Retina (tissue), 1 donor: Measurements from ENCODE around the gene CSNK1A1.
"Not testable (repeated sequence)": the region's sequence is repeated elsewhere in the genome, so short reads cannot be mapped to it uniquely, and the experiment has no call there.

Source experiments
- DNase-seq: peaks from one replicate; pipeline ENCODE4 v3.0.0-alpha.2; 2016

Gene CSNK1A1

DNA sequence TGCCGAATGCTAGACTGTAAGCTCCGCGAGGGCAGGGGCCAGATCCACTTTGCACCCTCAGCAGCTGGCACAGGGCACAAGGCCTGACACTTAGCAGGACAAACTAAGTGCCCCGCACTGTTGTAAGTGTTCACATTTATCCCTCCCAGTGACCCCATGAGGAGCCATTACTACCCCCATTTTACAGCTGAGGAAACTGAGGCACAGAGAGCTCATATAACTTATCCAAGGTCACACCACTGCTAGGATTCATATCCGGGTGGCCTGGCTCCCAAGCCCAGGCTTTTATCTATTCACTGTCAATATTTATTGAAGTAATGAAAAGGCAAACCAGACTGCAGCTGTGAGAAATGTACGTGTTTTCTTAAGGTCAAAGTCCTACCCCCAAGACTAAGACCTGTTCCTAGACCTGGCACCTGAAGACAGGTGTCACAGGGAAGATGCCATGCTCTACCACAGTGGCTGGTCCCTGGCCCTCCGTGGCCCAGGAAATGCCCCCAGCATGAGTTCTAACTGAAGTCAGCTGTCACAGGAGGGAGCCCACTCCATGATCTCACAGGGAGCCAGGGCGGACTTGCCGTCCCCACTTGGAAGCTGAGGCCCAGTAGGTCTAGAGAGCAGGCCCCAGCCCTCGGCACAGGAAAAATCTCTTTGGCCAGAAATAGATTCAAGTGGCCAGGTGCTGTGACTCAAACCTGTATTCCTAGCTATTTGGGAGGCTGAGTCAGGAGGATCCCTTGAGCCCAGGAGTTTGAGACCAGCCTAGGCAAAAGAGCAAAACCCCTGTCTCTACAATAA, 97.4 kb downstream of the CSNK1A1 start:
- DNase-seq: no peak

DNA sequence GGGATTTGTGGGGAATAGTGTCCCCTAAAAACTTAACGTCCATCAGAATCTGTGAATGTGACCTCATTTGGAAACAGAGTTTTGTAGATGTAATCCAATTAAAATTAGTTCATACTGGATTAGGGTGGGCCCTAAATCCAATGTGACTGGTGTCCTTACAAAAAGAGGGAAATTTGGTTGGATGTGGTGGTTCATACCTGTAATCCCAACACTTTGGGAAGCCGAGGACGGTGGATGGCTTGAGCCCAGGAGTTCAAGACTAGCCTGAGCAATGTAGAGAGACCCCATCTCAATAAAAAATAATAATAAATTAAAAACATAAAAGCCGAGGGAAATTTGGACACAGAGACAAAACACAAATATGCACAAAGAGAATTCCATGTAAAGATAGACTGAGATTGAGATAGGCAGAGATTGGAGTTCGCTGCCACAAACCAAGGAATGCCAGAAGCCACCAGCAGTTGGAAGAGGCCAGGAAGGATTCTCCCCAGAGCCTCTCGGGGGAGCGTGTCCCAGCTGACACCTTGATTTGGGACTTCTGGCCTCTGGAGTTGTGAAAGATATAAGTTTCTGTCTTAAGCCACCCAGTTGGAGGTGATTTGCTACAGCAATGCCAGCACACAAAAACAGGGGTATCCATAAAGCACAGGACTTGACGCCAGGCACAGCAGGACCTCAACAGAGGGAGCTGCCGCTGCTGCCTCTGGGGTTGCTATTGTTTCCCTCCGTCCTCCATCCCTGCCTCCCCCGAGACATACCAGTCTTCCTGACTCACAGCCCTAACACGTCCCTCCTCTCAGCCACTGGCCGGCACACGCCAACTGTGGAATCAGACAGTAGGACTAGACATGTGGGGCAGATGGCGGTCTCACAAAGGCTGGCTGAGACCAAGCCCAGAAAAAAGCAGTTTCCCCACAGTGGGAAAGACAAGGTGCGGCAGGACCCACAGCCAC, 98.3 kb downstream of the CSNK1A1 start:
- DNase-seq: no peak

- DNase-seq: no peak
Observed at GRCh38 chr5:149452007-149452664, 99.1 kb downstream of the CSNK1A1 start.

DNA sequence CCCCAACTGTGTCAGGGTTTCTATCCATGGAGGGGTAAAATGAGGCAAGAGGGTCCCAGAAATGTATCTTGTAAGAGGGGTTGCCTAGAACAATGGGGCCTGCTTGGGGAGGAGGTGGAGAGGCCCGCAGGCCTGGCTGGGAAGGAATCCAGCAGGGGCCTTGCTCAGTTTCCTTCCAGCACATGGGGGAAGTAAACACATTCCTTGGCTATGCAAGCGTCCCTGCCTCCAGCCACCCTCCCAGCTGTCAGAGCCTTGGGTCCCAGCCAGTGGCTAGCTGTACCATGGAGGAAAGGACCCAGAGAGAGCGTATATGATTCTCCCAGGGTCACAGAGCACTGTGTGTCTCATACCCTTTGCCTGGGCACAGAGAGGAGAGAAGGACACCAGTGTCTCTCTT, 101.0 kb downstream of the CSNK1A1 start:
- DNase-seq: no peak

GRCh38 chr5:149448831-149449714, 102.2 kb downstream of the CSNK1A1 start:
- no peak for DNase-seq

DNA sequence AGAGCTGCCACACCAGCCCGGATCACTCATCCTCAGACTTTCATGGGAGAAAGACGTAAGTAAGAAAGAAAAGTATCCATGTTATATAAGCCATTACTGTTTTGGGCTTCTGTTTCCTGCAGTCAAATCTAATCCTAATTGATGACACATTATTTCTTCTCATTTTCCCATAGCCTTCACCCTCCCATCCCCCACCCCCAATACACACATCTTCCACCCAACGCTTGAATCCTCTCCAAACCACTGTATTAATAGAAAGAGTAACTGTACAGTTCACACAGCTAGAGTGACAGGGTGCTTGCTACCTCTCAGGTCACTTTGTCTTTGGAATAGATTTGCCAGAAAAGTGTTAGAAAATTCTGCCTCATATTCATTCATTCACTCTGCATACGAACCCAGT, 102.8 kb downstream of the CSNK1A1 start:
- DNase-seq: no peak

DNA sequence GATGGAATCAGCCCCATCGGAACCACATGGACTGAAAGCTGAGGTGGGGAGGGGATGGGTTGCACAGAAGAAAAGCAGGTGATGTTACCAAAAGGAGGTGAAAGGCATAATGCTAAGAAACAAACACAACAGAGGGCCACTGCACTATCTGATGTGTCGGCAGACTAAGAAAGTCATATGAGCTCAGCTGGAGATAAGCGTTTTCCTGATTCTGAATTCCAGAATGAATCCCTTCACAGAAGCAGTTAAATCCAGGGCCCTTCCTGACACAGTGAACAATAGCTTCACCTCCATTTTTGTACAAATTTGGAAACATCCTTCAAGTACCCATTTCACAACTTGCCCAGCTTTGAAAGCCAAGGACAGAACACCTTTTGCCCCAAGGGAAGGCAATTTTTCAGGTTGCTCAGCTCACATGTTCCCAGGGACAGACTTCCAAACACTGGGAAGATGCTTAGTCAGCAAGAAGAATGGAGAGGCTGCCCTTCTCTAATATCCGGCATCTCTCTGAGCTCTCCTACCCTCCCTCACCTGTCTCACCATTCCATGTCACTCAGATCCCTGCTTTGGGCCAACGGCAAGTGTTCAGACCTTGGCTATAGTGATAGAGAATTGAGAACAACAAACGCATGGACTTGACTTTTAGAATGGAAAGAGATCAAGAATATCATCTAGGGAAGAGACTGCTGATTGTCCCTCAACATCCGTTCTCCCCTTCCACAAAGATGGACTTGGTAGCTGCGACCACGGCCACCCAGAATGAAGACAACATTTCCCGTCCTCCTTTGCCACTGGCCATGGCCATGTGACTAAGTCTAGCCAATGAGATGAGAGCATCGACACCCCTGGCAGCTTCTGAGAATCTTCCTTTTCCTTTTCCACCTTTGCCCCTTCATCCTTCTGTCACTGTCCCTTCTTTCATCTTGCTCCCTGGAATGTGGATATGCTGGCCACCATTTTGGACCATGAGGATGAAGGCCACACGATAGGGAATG, 103.6 kb downstream of the CSNK1A1 start:
- DNase-seq: no peak

- DNase-seq: not testable (repeated sequence)
Observed at GRCh38 chr5:149446794-149447193, 104.4 kb downstream of the CSNK1A1 start.

GRCh38 chr5:149445739-149446369, 105.4 kb downstream of the CSNK1A1 start:
- DNase-seq: no peak

GRCh38 chr5:149445343-149445738, 105.9 kb downstream of the CSNK1A1 start:
- DNase-seq: no peak

- not testable (repeated sequence) for DNase-seq
Observed at GRCh38 chr5:149444430-149444829, 106.8 kb downstream of the CSNK1A1 start.

- no peak for DNase-seq
Observed at GRCh38 chr5:149443210-149443609, 108.0 kb downstream of the CSNK1A1 start.

DNA sequence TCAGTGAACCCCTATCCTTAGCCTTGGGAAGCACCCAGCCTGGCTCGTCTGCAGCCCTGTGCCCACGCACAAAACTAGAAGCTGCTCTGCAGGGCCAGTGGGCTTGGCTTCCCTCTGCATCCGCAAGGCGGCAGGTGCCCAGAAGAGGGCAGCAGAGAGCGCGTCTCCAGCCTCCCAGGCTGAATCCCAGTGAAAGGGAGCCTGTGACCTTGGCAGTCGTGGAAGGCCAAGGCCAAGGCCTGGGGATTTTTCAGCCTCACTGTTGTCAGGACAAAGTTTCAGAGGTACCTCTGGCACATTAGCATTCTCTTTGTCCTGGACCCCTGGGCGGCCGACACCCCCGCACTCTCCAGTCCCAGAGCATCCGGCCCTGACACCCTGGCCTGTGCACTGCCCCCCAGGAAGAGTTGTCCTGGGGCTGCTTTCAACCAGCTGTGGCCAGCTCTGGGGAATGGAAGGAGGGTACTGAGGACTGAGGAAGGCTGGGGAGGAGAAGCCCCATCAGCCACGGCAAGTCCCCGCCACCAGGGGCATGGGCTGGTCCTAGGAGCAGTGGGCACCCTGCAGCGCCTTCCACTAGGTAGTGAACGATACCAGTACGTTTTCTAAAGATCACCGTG, 108.6 kb downstream of the CSNK1A1 start:
- DNase-seq: peak; percentile 86
